Smooth muscle cell (in vitro differentiated cells): Measurements from ENCODE around the gene TMEM38A. TPM values are rescaled to one million over a fixed set of nuclear protein-coding genes. Genes with fewer than 3 reads are reported as not detected.
A peak's percentile ranks its signal among the peaks of the same experiment; 100 is the strongest.

Source experiments
- DNase-seq: peaks from one replicate; lab custom pipeline; 2025; ENCODE audit not compliant: unreplicated experiment; lab: John Stamatoyannopoulos, UW
- H2AFZ ChIP-seq: fragments of 200-600 bp; sonication (generic); 2 replicates; pipeline ENCODE4 v1.6.0; 2016; ENCODE audit warnings: antibody characterized with exemption, low read depth, mild to moderate bottlenecking
- H3F3A ChIP-seq: fragments of 200-600 bp; sonication (generic); 2 replicates; pipeline ENCODE4 v1.6.0; 2017; ENCODE audit warnings: antibody characterized with exemption, low read depth
- H3K27ac ChIP-seq: fragments of 200-600 bp; sonication (generic); 2 replicates; pipeline ENCODE4 v1.5.1; 2016; ENCODE audit warnings: low read depth, mild to moderate bottlenecking
- H3K27me3 ChIP-seq: fragments of 200-600 bp; sonication (generic); 2 replicates; pipeline ENCODE4 v1.6.1; 2016; ENCODE audit warnings: low read depth, mild to moderate bottlenecking
- H3K36me3 ChIP-seq: fragments of 200-600 bp; sonication (generic); 2 replicates; pipeline ENCODE4 v1.5.1; 2016; ENCODE audit warnings: low read depth
- H3K4me1 ChIP-seq: fragments of 200-600 bp; sonication (generic); 2 replicates; pipeline ENCODE4 v1.5.1; 2016; ENCODE audit warnings: low read depth
- H3K4me2 ChIP-seq: fragments of 200-600 bp; sonication (generic); 2 replicates; pipeline ENCODE4 v1.6.0; 2016; ENCODE audit warnings: mild to moderate bottlenecking
- H3K4me3 ChIP-seq: fragments of 200-600 bp; sonication (generic); 2 replicates; pipeline ENCODE4 v1.5.1; 2016; ENCODE audit warnings: mild to moderate bottlenecking
- H3K79me2 ChIP-seq: fragments of 200-600 bp; sonication (generic); 2 replicates; pipeline ENCODE4 v1.6.0; 2016; ENCODE audit warnings: low read depth, mild to moderate bottlenecking
- H3K9ac ChIP-seq: fragments of 200-600 bp; sonication (generic); 2 replicates; pipeline ENCODE4 v1.6.0; 2016; ENCODE audit warnings: low read depth
- H3K9me3 ChIP-seq: fragments of 200-600 bp; sonication (generic); replicated peaks from 2 replicates; pipeline ENCODE4 v1.5.1; 2016; ENCODE audit warnings: low read depth
- H4K20me1 ChIP-seq: fragments of 200-600 bp; sonication (generic); 2 replicates; pipeline ENCODE4 v1.6.0; 2016; ENCODE audit warnings: low read depth
- WGBS: methylation state at CpG from one replicate; pipeline ENCODE4 v1.1.7; 2016; ENCODE audit warnings: low lambda C conversion rate; 5-methylcytosine and 5-hydroxymethylcytosine counted together
- polyA plus RNA-seq: library from polyadenylated mRNA; unstranded; fragments of >200 nt; fragmentation: Nextera tagmentation; extraction: Ambion mirVana; gene quantifications from 2 replicates; pipeline ENCODE4 v1.2.1, GENCODE V29; 2016
- total RNA-seq: library from RNA; depleted of rRNA; stranded (reverse); fragments of >200 nt; gene quantifications from 2 replicates; pipeline ENCODE4 v1.2.3, GENCODE V29; 2014
- TF ChIP-seq, protein P1 (sequence below): fragments of 200-600 bp; sonication (generic); IDR thresholded peaks from 2 replicates; pipeline ENCODE4 v1.5.1; 2017; ENCODE audit warnings: borderline replicate concordance, mild to moderate bottlenecking, antibody characterized with exemption; ENCODE audit not compliant: insufficient read depth, poor library complexity, severe bottlenecking

TMEM38A gene
- total and polyA plus RNA-seq, 2 experiments from 2014 or later: 0.53 to 0.81 TPM

- no peaks in the 10 kb centered on the region for H3K36me3 ChIP-seq
- H3K27me3 ChIP-seq: no peaks in the 10 kb centered on the region
- TF ChIP-seq, protein P1, sequence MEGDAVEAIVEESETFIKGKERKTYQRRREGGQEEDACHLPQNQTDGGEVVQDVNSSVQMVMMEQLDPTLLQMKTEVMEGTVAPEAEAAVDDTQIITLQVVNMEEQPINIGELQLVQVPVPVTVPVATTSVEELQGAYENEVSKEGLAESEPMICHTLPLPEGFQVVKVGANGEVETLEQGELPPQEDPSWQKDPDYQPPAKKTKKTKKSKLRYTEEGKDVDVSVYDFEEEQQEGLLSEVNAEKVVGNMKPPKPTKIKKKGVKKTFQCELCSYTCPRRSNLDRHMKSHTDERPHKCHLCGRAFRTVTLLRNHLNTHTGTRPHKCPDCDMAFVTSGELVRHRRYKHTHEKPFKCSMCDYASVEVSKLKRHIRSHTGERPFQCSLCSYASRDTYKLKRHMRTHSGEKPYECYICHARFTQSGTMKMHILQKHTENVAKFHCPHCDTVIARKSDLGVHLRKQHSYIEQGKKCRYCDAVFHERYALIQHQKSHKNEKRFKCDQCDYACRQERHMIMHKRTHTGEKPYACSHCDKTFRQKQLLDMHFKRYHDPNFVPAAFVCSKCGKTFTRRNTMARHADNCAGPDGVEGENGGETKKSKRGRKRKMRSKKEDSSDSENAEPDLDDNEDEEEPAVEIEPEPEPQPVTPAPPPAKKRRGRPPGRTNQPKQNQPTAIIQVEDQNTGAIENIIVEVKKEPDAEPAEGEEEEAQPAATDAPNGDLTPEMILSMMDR: no peak
- H3K4me1 ChIP-seq: peaks cover 8% of the 10 kb centered on the region
- no peak overlapping the region for H3K4me2 ChIP-seq
- peaks cover 47% of the 10 kb centered on the region for H4K20me1 ChIP-seq
- H3F3A ChIP-seq: no peaks in the 10 kb centered on the region
- H3K9ac ChIP-seq: no peak overlapping the region
- H3K4me3 ChIP-seq: no peak overlapping the region
- peaks cover 39% of the 10 kb centered on the region for H3K79me2 ChIP-seq
- no peak overlapping the region for H2AFZ ChIP-seq
- WGBS: 90% methylated on average over 3 of the region's 3 CpGs
- no peak overlapping the region for H3K27ac ChIP-seq
- no peaks in the 10 kb centered on the region for H3K9me3 ChIP-seq
- DNase-seq: no peak
Observed at GRCh38 chr19:16654627-16655026, 6.3 kb upstream of the TMEM38A start.

GRCh38 chr19:16655727-16656126 is 5.2 kb upstream of the TMEM38A start:
- Histone ChIP-seq H3K27ac (no peak overlapping the region), H3K4me1 (peaks cover 8% of the 10 kb centered on the region), H3K4me3 (no peak overlapping the region), H2AFZ (no peak overlapping the region), H3K9me3 (no peaks in the 10 kb centered on the region), H3K27me3 (no peaks in the 10 kb centered on the region), H3K36me3 (no peaks in the 10 kb centered on the region), H3K9ac (no peak overlapping the region), H3F3A (no peaks in the 10 kb centered on the region), H3K79me2 (peaks cover 39% of the 10 kb centered on the region), H3K4me2 (no peak overlapping the region), H4K20me1 (peaks cover 47% of the 10 kb centered on the region)
- no peak for DNase-seq
- WGBS: 93% methylated on average over 11 of the region's 11 CpGs
- TF ChIP-seq, protein P1: no peak

GRCh38 chr19:16657384-16657783 is 3.6 kb upstream of the TMEM38A start:
- peaks cover 39% of the 10 kb centered on the region for H3K79me2 ChIP-seq
- no peak overlapping the region for H3K4me3 ChIP-seq
- H4K20me1 ChIP-seq: peaks cover 33% of the 10 kb centered on the region
- no peak overlapping the region for H3K9ac ChIP-seq
- TF ChIP-seq, protein P1: no peak
- WGBS: 100% methylated on average over 5 of the region's 5 CpGs
- no peak overlapping the region for H3K4me2 ChIP-seq
- H3K9me3 ChIP-seq: no peaks in the 10 kb centered on the region
- H3K27ac ChIP-seq: no peak overlapping the region
- no peaks in the 10 kb centered on the region for H3K36me3 ChIP-seq
- no peak for DNase-seq
- peaks cover 8% of the 10 kb centered on the region for H3K4me1 ChIP-seq
- no peak overlapping the region for H2AFZ ChIP-seq
- H3K27me3 ChIP-seq: no peaks in the 10 kb centered on the region
- no peaks in the 10 kb centered on the region for H3F3A ChIP-seq

GRCh38 chr19:16659464-16659831 is 1.5 kb upstream of the TMEM38A start:
- Histone ChIP-seq H3K36me3 (no peaks in the 10 kb centered on the region), H3K4me1 (peaks cover 8% of the 10 kb centered on the region), H3K79me2 (peaks cover 34% of the 10 kb centered on the region), H4K20me1 (peaks cover 33% of the 10 kb centered on the region), H3K27me3 (no peaks in the 10 kb centered on the region), H3K4me2 (peak overlapping the region; percentile 99), H3K9ac (peak overlapping the region; percentile 69), H3K9me3 (no peaks in the 10 kb centered on the region), H3K27ac (peak overlapping the region; percentile 76), H3K4me3 (peak overlapping the region; percentile 66), H3F3A (no peaks in the 10 kb centered on the region), H2AFZ (peak overlapping the region; percentile 92)
- DNase-seq: no peak
- TF ChIP-seq, protein P1: peak; percentile 1
- WGBS: 11% methylated on average over 13 of the region's 14 CpGs
